GM12891 (cell line): ENCODE data around the gene OR2F1.

Experiments
- POLR2A ChIP-seq: IDR thresholded peaks from 2 replicates; pipeline ENCODE4 v1.6.1; 2011; ENCODE audit warnings: low read depth, low read length, control low read depth
- POLR2AphosphoS5 ChIP-seq: IDR thresholded peaks from 2 replicates; pipeline ENCODE4 v1.6.1; 2011; ENCODE audit warnings: low read depth, low read length, control low read depth
- SPI1 ChIP-seq: IDR thresholded peaks from 2 replicates; pipeline ENCODE4 v1.6.1; 2011; ENCODE audit warnings: low read depth, low read length, control low read depth
- TAF1 ChIP-seq: IDR thresholded peaks from 2 replicates; pipeline ENCODE4 v1.6.1; 2011; ENCODE audit warnings: low read depth, low read length, control low read depth

GRCh38 chr7:143975617-143976016 is 21.0 kb downstream of the OR2F1 start:
- no peak for TF ChIP-seq SPI1
- no peak for TF ChIP-seq POLR2A
- no peak for TF ChIP-seq TAF1
- no peak for TF ChIP-seq POLR2AphosphoS5
